ENCODE data around the gene MICU1. TPM values are rescaled to one million over a fixed set of nuclear protein-coding genes. Genes with fewer than 3 reads are reported as not detected.
A peak's percentile ranks its signal among the peaks of the same experiment; 100 is the strongest.

The MICU1 gene
- total and polyA plus RNA-seq, 10 of the 15 experiments (the other 5 are each of a cell fraction or from before 2014, with no cell fraction given) = 18.2 to 36.4 (median 22.2) TPM

GRCh38 chr10:72625608-72626443, at the start of gene MICU1 (continued):
- no peak for TF ChIP-seq ZNF687 (IDR thresholded peaks at IDR 0.05)
- peak; percentile 68; the same call in 1 of the 2 replicates for TF ChIP-seq EED (IDR thresholded peaks at IDR 0.05; ENCODE audit: low read depth)
- TF ChIP-seq TCF12 (IDR thresholded peaks at IDR 0.05; ENCODE audit: low read depth, low read length) = 0 out of 2 replicates have a peak, but pooled peaks have one; percentile 22
- peak; percentile 17; the same call in 1 of the 2 replicates for TF ChIP-seq PML (IDR thresholded peaks at IDR 0.05; ENCODE audit: low read length)
- peak; percentile 93 for TF ChIP-seq USF1 (IDR thresholded peaks at IDR 0.05; ENCODE audit: borderline replicate concordance, extremely low read length, insufficient read depth, low read depth, low read length)
- TF ChIP-seq BACH1 (IDR thresholded peaks at IDR 0.05; ENCODE audit: borderline replicate concordance) = 0 out of 2 replicates have a peak, but pooled peaks have one; percentile 9
- peak; percentile 75; the same call in 1 of the 2 replicates for TF ChIP-seq RB1 (IDR thresholded peaks at IDR 0.05; ENCODE audit: borderline replicate concordance)
- TF ChIP-seq IKZF2 (IDR thresholded peaks at IDR 0.05) = peak; percentile 73 to 79; a peak in 3 of 4 replicates
- TF ChIP-seq MAX (IDR thresholded peaks at IDR 0.05; ENCODE audit: low read depth, low read length) = peak; percentile 69; the same call in 1 of the 2 replicates
- TF ChIP-seq POLR2AphosphoS2 (IDR thresholded peaks at IDR 0.05; ENCODE audit: low read depth, low read length) = peak; percentile 74; the same call in 1 of the 2 replicates
- peak; percentile 92 for TF ChIP-seq E2F8 (IDR thresholded peaks at IDR 0.05; ENCODE audit: low read depth, partially characterized antibody)
- TF ChIP-seq DPF2 (IDR thresholded peaks at IDR 0.05) = 0 out of 2 replicates have a peak, but pooled peaks have one; percentile 29
- TF ChIP-seq ZNF384 (IDR thresholded peaks at IDR 0.05; ENCODE audit: borderline replicate concordance, low read depth, low read length) = no peak
- TF ChIP-seq PKNOX1 (IDR thresholded peaks at IDR 0.05) = peak; percentile 86
- TF ChIP-seq ATF7 (IDR thresholded peaks at IDR 0.05; ENCODE audit: low read depth) = peak; percentile 86
- peak; percentile 83 for TF ChIP-seq POLR2AphosphoS5 (IDR thresholded peaks at IDR 0.05; ENCODE audit: low read length)
- 0 out of 2 replicates have a peak, but pooled peaks have one; percentile 29 for TF ChIP-seq CHD2 (IDR thresholded peaks at IDR 0.05; ENCODE audit: borderline replicate concordance, low read depth, low read length)

Measured in GM12878 (cell line).